Measurements from ENCODE around the gene TIAM2.

- TF ChIP-seq, protein P1, sequence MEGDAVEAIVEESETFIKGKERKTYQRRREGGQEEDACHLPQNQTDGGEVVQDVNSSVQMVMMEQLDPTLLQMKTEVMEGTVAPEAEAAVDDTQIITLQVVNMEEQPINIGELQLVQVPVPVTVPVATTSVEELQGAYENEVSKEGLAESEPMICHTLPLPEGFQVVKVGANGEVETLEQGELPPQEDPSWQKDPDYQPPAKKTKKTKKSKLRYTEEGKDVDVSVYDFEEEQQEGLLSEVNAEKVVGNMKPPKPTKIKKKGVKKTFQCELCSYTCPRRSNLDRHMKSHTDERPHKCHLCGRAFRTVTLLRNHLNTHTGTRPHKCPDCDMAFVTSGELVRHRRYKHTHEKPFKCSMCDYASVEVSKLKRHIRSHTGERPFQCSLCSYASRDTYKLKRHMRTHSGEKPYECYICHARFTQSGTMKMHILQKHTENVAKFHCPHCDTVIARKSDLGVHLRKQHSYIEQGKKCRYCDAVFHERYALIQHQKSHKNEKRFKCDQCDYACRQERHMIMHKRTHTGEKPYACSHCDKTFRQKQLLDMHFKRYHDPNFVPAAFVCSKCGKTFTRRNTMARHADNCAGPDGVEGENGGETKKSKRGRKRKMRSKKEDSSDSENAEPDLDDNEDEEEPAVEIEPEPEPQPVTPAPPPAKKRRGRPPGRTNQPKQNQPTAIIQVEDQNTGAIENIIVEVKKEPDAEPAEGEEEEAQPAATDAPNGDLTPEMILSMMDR (conservative IDR thresholded peaks at IDR 0.05; ENCODE audit: low read depth in 2 of 2), result no peak
- no peak for TF ChIP-seq EZH2phosphoT487 (IDR thresholded peaks at IDR 0.05; ENCODE audit: unreplicated experiment)
- TF ChIP-seq JUNB (IDR thresholded peaks at IDR 0.05; ENCODE audit: unreplicated experiment), result no peak
- no peak for TF ChIP-seq POLR2AphosphoS5 (IDR thresholded peaks at IDR 0.05; ENCODE audit: low read depth)
- TF ChIP-seq ZNF114 (CRISPR knock-in tag; IDR thresholded peaks at IDR 0.05), result no peak
- TF ChIP-seq, protein P2, sequence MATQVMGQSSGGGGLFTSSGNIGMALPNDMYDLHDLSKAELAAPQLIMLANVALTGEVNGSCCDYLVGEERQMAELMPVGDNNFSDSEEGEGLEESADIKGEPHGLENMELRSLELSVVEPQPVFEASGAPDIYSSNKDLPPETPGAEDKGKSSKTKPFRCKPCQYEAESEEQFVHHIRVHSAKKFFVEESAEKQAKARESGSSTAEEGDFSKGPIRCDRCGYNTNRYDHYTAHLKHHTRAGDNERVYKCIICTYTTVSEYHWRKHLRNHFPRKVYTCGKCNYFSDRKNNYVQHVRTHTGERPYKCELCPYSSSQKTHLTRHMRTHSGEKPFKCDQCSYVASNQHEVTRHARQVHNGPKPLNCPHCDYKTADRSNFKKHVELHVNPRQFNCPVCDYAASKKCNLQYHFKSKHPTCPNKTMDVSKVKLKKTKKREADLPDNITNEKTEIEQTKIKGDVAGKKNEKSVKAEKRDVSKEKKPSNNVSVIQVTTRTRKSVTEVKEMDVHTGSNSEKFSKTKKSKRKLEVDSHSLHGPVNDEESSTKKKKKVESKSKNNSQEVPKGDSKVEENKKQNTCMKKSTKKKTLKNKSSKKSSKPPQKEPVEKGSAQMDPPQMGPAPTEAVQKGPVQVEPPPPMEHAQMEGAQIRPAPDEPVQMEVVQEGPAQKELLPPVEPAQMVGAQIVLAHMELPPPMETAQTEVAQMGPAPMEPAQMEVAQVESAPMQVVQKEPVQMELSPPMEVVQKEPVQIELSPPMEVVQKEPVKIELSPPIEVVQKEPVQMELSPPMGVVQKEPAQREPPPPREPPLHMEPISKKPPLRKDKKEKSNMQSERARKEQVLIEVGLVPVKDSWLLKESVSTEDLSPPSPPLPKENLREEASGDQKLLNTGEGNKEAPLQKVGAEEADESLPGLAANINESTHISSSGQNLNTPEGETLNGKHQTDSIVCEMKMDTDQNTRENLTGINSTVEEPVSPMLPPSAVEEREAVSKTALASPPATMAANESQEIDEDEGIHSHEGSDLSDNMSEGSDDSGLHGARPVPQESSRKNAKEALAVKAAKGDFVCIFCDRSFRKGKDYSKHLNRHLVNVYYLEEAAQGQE (IDR thresholded peaks at IDR 0.05; ENCODE audit: unreplicated experiment), result no peak
- TF ChIP-seq EZH2 (IDR thresholded peaks at IDR 0.05; ENCODE audit: low read depth, unreplicated experiment), result no peak
- no peak for TF ChIP-seq ETS1 (IDR thresholded peaks at IDR 0.05)
These were observed 105.5 kb downstream of the TIAM2 start for GRCh38 chr6:155100591-155100990.
